GM12878 (cell line): ENCODE data around the gene PPIL6.

Experiments
- BHLHE40 ChIP-seq, 2 experiments: fragments of 450-650 bp in 1 of 2; IDR thresholded peaks; 2 replicates each; pipeline ENCODE4 v1.6.1; 2011 to 2017; ENCODE audit warnings: low read depth in 2 of 2, borderline replicate concordance in 1 of 2, improper control_type of control experiment in 1 of 2, low read length in 1 of 2, mild to moderate bottlenecking in 1 of 2
- ELK1 ChIP-seq: IDR thresholded peaks from 2 replicates; pipeline ENCODE4 v1.6.1; 2012; ENCODE audit warnings: low read depth, low read length, improper control_type of control experiment
- PBX3 ChIP-seq: IDR thresholded peaks from 2 replicates; pipeline ENCODE4 v1.6.1; 2011; ENCODE audit warnings: mild to moderate bottlenecking, low read depth, low read length, moderate library complexity; ENCODE audit not compliant: insufficient replicate concordance
- POLR2A ChIP-seq: IDR thresholded peaks from 2 replicates; pipeline ENCODE4 v1.6.1; 2011; ENCODE audit warnings: low read depth, mild to moderate bottlenecking, low read length
- SRF ChIP-seq, 2 experiments: IDR thresholded peaks; 2 replicates each; pipeline ENCODE4 v1.6.1; 2011; ENCODE audit warnings: low read depth in 2 of 2, low read length in 2 of 2, mild to moderate bottlenecking in 1 of 2, moderate library complexity in 1 of 2
- TF ChIP-seq, protein P1 (sequence below): IDR thresholded peaks from 2 replicates; pipeline ENCODE4 v1.6.1; 2012; ENCODE audit warnings: mild to moderate bottlenecking, low read depth, low read length
- TF ChIP-seq, protein P2 (sequence below), 3 experiments: IDR thresholded peaks in 2 of 3; conservative IDR thresholded peaks in 1 of 3; 2 replicates each; pipeline ENCODE4 v1.5.1; 2011; ENCODE audit warnings: low read depth in 3 of 3, low read length in 3 of 3, mild to moderate bottlenecking in 3 of 3, control low read depth in 2 of 3, moderate library complexity in 2 of 3, inconsistent platforms in 1 of 3, mixed read lengths in 1 of 3; ENCODE audit not compliant: control insufficient read depth in 2 of 3, insufficient read depth in 1 of 3; ENCODE audit errors: extremely low read depth in 1 of 3
- TF ChIP-seq, protein P3 (sequence below): fragments of 450-650 bp; formaldehyde crosslinking; IDR thresholded peaks from 2 replicates; pipeline ENCODE4 v1.4.0; 2022; ENCODE audit warnings: mild to moderate bottlenecking, moderate library complexity

- TF ChIP-seq BHLHE40 (IDR thresholded peaks at IDR 0.05; ENCODE audit: borderline replicate concordance in 1 of 2, low read depth in 2 of 2, low read length in 1 of 2) (no peak), SRF (IDR thresholded peaks at IDR 0.05; ENCODE audit: low read depth in 2 of 2, low read length in 2 of 2) (no peak), ELK1 (no peak), POLR2A (no peak; the same call in 1 of the 2 replicates), PBX3 (no peak)
- TF ChIP-seq, protein P1, sequence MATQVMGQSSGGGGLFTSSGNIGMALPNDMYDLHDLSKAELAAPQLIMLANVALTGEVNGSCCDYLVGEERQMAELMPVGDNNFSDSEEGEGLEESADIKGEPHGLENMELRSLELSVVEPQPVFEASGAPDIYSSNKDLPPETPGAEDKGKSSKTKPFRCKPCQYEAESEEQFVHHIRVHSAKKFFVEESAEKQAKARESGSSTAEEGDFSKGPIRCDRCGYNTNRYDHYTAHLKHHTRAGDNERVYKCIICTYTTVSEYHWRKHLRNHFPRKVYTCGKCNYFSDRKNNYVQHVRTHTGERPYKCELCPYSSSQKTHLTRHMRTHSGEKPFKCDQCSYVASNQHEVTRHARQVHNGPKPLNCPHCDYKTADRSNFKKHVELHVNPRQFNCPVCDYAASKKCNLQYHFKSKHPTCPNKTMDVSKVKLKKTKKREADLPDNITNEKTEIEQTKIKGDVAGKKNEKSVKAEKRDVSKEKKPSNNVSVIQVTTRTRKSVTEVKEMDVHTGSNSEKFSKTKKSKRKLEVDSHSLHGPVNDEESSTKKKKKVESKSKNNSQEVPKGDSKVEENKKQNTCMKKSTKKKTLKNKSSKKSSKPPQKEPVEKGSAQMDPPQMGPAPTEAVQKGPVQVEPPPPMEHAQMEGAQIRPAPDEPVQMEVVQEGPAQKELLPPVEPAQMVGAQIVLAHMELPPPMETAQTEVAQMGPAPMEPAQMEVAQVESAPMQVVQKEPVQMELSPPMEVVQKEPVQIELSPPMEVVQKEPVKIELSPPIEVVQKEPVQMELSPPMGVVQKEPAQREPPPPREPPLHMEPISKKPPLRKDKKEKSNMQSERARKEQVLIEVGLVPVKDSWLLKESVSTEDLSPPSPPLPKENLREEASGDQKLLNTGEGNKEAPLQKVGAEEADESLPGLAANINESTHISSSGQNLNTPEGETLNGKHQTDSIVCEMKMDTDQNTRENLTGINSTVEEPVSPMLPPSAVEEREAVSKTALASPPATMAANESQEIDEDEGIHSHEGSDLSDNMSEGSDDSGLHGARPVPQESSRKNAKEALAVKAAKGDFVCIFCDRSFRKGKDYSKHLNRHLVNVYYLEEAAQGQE = no peak
- TF ChIP-seq, protein P2, sequence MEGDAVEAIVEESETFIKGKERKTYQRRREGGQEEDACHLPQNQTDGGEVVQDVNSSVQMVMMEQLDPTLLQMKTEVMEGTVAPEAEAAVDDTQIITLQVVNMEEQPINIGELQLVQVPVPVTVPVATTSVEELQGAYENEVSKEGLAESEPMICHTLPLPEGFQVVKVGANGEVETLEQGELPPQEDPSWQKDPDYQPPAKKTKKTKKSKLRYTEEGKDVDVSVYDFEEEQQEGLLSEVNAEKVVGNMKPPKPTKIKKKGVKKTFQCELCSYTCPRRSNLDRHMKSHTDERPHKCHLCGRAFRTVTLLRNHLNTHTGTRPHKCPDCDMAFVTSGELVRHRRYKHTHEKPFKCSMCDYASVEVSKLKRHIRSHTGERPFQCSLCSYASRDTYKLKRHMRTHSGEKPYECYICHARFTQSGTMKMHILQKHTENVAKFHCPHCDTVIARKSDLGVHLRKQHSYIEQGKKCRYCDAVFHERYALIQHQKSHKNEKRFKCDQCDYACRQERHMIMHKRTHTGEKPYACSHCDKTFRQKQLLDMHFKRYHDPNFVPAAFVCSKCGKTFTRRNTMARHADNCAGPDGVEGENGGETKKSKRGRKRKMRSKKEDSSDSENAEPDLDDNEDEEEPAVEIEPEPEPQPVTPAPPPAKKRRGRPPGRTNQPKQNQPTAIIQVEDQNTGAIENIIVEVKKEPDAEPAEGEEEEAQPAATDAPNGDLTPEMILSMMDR (IDR thresholded peaks at IDR 0.05 in 2 of 3, conservative IDR thresholded peaks at IDR 0.05 in 1 of 3; ENCODE audit: control insufficient read depth in 2 of 3, extremely low read depth in 1 of 3, insufficient read depth in 1 of 3, low read depth in 3 of 3, low read length in 3 of 3) = no peak
- TF ChIP-seq, protein P3, sequence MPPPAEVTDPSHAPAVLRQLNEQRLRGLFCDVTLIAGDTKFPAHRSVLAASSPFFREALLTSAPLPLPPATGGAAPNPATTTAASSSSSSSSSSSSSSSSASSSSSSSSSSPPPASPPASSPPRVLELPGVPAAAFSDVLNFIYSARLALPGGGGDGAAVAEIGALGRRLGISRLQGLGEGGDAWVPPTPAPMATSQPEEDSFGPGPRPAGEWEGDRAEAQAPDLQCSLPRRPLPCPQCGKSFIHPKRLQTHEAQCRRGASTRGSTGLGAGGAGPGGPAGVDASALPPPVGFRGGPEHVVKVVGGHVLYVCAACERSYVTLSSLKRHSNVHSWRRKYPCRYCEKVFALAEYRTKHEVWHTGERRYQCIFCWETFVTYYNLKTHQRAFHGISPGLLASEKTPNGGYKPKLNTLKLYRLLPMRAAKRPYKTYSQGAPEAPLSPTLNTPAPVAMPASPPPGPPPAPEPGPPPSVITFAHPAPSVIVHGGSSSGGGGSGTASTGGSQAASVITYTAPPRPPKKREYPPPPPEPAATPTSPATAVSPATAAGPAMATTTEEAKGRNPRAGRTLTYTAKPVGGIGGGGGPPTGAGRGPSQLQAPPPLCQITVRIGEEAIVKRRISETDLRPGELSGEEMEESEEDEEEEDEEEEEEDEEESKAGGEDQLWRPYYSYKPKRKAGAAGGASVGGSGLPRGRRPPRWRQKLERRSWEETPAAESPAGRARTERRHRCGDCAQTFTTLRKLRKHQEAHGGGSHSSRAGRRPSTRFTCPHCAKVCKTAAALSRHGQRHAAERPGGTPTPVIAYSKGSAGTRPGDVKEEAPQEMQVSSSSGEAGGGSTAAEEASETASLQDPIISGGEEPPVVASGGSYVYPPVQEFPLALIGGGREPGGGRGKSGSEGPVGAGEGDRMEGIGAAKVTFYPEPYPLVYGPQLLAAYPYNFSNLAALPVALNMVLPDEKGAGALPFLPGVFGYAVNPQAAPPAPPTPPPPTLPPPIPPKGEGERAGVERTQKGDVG (CRISPR knock-in tag) = no peak
Observed at GRCh38 chr6:109448615-109449014, 8.2 kb upstream of the PPIL6 start.
